CD14-positive monocyte (primary cell): ENCODE results near the gene PRC1. TPM values are rescaled to one million over a fixed set of nuclear protein-coding genes. Genes with fewer than 3 reads are reported as not detected.
A peak's percentile ranks its signal among the peaks of the same experiment; 100 is the strongest.

Experiments used
- DNase-seq, 3 donors: peaks; one replicate each; pipeline ENCODE4 v3.0.0-alpha.2; 2011 to 2022
- H2AFZ ChIP-seq: 2 replicates; pipeline ENCODE4 v1.6.0; 2012; ENCODE audit warnings: mild to moderate bottlenecking, low read depth, low read length, inconsistent platforms; ENCODE audit not compliant: insufficient read depth, poor library complexity, severe bottlenecking
- H3K27ac ChIP-seq, 2 donors: 1 replicate in 1 of 2; 2 replicates in 1 of 2; pipeline ENCODE4 v1.5.1; 2012 to 2013; ENCODE audit warnings: low read length in 2 of 2, control low read depth in 1 of 2, inconsistent platforms in 1 of 2, low read depth in 1 of 2, mild to moderate bottlenecking in 1 of 2
- H3K27me3 ChIP-seq, 2 donors: one replicate each; pipeline versions ENCODE4 v1.6.0 to v1.6.1; 2011 to 2013; ENCODE audit warnings: low read length in 2 of 2; ENCODE audit not compliant: control insufficient read depth in 2 of 2, insufficient read depth in 2 of 2
- H3K36me3 ChIP-seq, 2 donors: replicated peaks in 1 of 2; 1 replicate in 1 of 2; 2 replicates in 1 of 2; pipeline versions ENCODE4 v1.5.1 to v1.6.1; 2012 to 2013; ENCODE audit warnings: low read length in 2 of 2, control low read depth in 1 of 2, inconsistent platforms in 1 of 2, mild to moderate bottlenecking in 1 of 2; ENCODE audit not compliant: insufficient read depth in 2 of 2, control insufficient read depth in 1 of 2
- H3K4me1 ChIP-seq, 2 donors: 1 replicate in 1 of 2; 2 replicates in 1 of 2; pipeline versions ENCODE4 v1.5.1 to v1.6.1; 2012 to 2013; ENCODE audit warnings: low read length in 2 of 2, control low read depth in 1 of 2, inconsistent platforms in 1 of 2, mild to moderate bottlenecking in 1 of 2, moderate library complexity in 1 of 2; ENCODE audit not compliant: insufficient read depth in 2 of 2, control insufficient read depth in 1 of 2
- H3K4me2 ChIP-seq: replicated peaks from 2 replicates; pipeline ENCODE3; 2012; ENCODE audit warnings: low read length, moderate library complexity, mild to moderate bottlenecking; ENCODE audit not compliant: poor library complexity, severe bottlenecking; ENCODE audit errors: extremely low read depth
- H3K4me3 ChIP-seq, 3 experiments: fragments of 200-600 bp in 1 of 3; sonication (generic) in 1 of 3; replicated peaks in 1 of 3; 1 replicate in 2 of 3; 2 replicates in 1 of 3; pipeline ENCODE4 v1.5.1; 2011 to 2013; ENCODE audit warnings: low read length in 3 of 3, mild to moderate bottlenecking in 3 of 3, control low read depth in 2 of 3, low read depth in 2 of 3, inconsistent platforms in 1 of 3, moderate library complexity in 1 of 3
- H3K79me2 ChIP-seq: 2 replicates; pipeline ENCODE4 v1.6.0; 2012; ENCODE audit warnings: mild to moderate bottlenecking, control low read depth, inconsistent platforms, low read length, moderate library complexity; ENCODE audit not compliant: insufficient read depth
- H3K9ac ChIP-seq: 2 replicates; pipeline ENCODE4 v1.6.0; 2017; ENCODE audit warnings: low read length, mild to moderate bottlenecking; ENCODE audit not compliant: insufficient read depth, poor library complexity, severe bottlenecking
- H3K9me3 ChIP-seq, 2 donors: replicated peaks in 1 of 2; 1 replicate in 1 of 2; 2 replicates in 1 of 2; pipeline versions ENCODE4 v1.5.1 to v1.6.1; 2012 to 2013; ENCODE audit warnings: low read length in 2 of 2, control low read depth in 1 of 2; ENCODE audit not compliant: control insufficient read depth in 1 of 2, insufficient read depth in 1 of 2
- H4K20me1 ChIP-seq: 2 replicates; pipeline ENCODE4 v1.6.0; 2012; ENCODE audit warnings: mild to moderate bottlenecking, low read length, control low read depth, moderate library complexity; ENCODE audit not compliant: insufficient read depth
- H3K27ac Mint-ChIP-seq, 7 donors: one replicate each; pipeline ENCODE4 v1.8.0; 2020; ENCODE audit warnings: mild to moderate bottlenecking in 7 of 7, mixed read lengths in 7 of 7, moderate library complexity in 6 of 7, inconsistent platforms in 2 of 7
- H3K27me3 Mint-ChIP-seq, 3 donors: one replicate each; pipeline ENCODE4 v1.8.0; 2021 to 2022; ENCODE audit warnings: low read depth in 3 of 3, mild to moderate bottlenecking in 3 of 3, mixed read lengths in 3 of 3, moderate library complexity in 3 of 3, inconsistent platforms in 1 of 3
- H3K36me3 Mint-ChIP-seq, 2 donors: one replicate each; pipeline ENCODE4 v1.8.0; 2020; ENCODE audit warnings: mixed read lengths in 2 of 2, inconsistent platforms in 1 of 2, mild to moderate bottlenecking in 1 of 2
- H3K4me1 Mint-ChIP-seq: one replicate; pipeline ENCODE4 v1.8.0; 2020; ENCODE audit warnings: mild to moderate bottlenecking, mixed read lengths
- H3K4me3 Mint-ChIP-seq, 2 donors: one replicate each; pipeline ENCODE4 v1.8.0; 2020; ENCODE audit warnings: mild to moderate bottlenecking in 2 of 2, mixed read lengths in 2 of 2, moderate library complexity in 1 of 2
- H3K9me3 Mint-ChIP-seq, 7 donors: one replicate each; pipeline ENCODE4 v1.8.0; 2020 to 2022; ENCODE audit warnings: mixed read lengths in 7 of 7, mild to moderate bottlenecking in 6 of 7, moderate library complexity in 6 of 7, inconsistent platforms in 2 of 7
- WGBS: methylation state at CpG from one replicate; pipeline ENCODE4 v1.1.5; 2013; ENCODE audit warnings: missing lambda C conversion rate; ENCODE audit not compliant: insufficient coverage; 5-methylcytosine and 5-hydroxymethylcytosine counted together
- intact Hi-C, 2 donors: fragments of 100-400 bp; cut with micrococcal nuclease; formaldehyde crosslinking; loops; one replicate each; pipeline versions ENCODE4 v1.15.0 to v1.15.1; 2023
- polyA plus RNA-seq, 3 donors: library from polyadenylated mRNA; depleted of rRNA in 1 of 3; unstranded in 2 of 3; stranded (reverse) in 1 of 3; fragments of 300-500 nt in 2 of 3; fragments of >200 nt in 1 of 3; fragmentation: Illumina TruSeq in 2 of 3; gene quantifications; 1 replicate in 2 of 3; 2 replicates in 1 of 3; pipeline ENCODE4 v1.2.3, GENCODE V29; 2012 to 2021
- TF ChIP-seq, protein P1 (sequence below): fragments of 200-600 bp; IDR thresholded peaks from one replicate; pipeline ENCODE4 v1.8.0; 2022; ENCODE audit warnings: antibody characterized with exemption, mild to moderate bottlenecking

The PRC1 gene
- polyA plus RNA-seq, 3 donors, result 1.6 to 6.9 (median 2.0) TPM

DNA sequence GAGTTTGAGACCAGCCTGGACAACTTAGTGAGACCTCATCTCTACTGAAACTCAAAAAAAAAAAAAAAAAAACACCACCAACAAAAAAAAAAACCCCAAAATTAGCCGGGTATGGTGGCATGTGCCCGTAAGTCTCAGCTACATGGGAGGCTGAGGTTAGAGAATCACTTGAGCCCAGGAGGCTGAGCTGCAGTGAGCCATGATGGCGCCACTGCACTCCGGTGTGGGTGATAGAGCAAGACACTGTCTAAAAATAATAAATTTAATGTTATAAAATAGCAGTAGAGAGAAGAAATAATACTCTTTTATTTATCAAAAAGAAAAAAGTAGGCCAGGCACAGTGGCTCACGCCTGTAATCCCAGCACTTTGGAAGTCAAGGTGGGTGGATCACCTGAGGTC lies 22.2 kb downstream of the PRC1 start:
- Mint-ChIP-seq H3K27ac (no peak overlapping the region), H3K4me3 (no peak overlapping the region), H3K4me1 (no peaks in the 10 kb centered on the region), H3K9me3 (no peaks in the 10 kb centered on the region), H3K36me3 (peaks cover 62 to 81% of the 10 kb centered on the region in 2 donors), H3K27me3 (no peaks in the 10 kb centered on the region)
- no peak for DNase-seq
- TF ChIP-seq, protein P1, sequence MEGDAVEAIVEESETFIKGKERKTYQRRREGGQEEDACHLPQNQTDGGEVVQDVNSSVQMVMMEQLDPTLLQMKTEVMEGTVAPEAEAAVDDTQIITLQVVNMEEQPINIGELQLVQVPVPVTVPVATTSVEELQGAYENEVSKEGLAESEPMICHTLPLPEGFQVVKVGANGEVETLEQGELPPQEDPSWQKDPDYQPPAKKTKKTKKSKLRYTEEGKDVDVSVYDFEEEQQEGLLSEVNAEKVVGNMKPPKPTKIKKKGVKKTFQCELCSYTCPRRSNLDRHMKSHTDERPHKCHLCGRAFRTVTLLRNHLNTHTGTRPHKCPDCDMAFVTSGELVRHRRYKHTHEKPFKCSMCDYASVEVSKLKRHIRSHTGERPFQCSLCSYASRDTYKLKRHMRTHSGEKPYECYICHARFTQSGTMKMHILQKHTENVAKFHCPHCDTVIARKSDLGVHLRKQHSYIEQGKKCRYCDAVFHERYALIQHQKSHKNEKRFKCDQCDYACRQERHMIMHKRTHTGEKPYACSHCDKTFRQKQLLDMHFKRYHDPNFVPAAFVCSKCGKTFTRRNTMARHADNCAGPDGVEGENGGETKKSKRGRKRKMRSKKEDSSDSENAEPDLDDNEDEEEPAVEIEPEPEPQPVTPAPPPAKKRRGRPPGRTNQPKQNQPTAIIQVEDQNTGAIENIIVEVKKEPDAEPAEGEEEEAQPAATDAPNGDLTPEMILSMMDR, result no peak
- Histone ChIP-seq H3K4me1 (no peaks in the 10 kb centered on the region), H3K4me3 (no peak overlapping the region), H3K9ac (no peak overlapping the region), H2AFZ (no peak overlapping the region), H3K27ac (no peak overlapping the region), H3K36me3 (peaks cover 63 to 93% of the 10 kb centered on the region in 2 donors), H3K4me2 (no peak overlapping the region), H3K9me3 (no peaks in the 10 kb centered on the region), H4K20me1 (no peaks in the 10 kb centered on the region), H3K79me2 (no peaks in the 10 kb centered on the region), H3K27me3 (no peaks in the 10 kb centered on the region)
- no CpG with 5 or more reads among the region's 5 CpGs for WGBS
- intact Hi-C loops, result no loop called here

DNA sequence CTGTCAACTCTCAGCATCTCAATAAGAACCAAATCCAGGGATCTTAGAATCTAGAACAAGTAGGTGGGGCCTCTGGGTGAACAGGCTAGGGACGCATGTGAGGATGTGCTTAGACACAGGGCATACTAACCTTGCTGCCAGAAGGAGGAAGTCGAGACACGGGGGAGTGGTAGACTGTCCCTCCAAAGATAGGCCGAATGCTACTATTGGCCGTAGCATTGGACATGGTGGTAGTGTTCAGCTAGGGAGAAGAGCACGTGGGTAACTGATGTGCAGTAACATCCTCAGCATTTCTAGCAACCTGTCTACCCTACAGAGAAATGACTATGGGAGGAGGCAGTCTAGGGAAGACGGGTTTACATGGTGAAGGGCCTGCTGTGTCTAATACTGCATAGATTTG lies 24.1 kb downstream of the PRC1 start:
- DNase-seq, result no peak
- no peaks in the 10 kb centered on the region for H3K27me3 Mint-ChIP-seq
- Histone ChIP-seq H3K9ac (no peak overlapping the region), H3K27ac (no peak overlapping the region), H4K20me1 (no peaks in the 10 kb centered on the region), H2AFZ (no peak overlapping the region), H3K4me2 (no peak overlapping the region), H3K4me1 (no peaks in the 10 kb centered on the region), H3K79me2 (no peaks in the 10 kb centered on the region), H3K36me3 (peaks cover 63 to 93% of the 10 kb centered on the region in 2 donors), H3K9me3 (no peaks in the 10 kb centered on the region), H3K27me3 (no peaks in the 10 kb centered on the region), H3K4me3 (no peak overlapping the region)
- TF ChIP-seq, protein P1, result no peak
- WGBS, result 95% methylated on average over 3 of the region's 7 CpGs
- no peaks in the 10 kb centered on the region for H3K9me3 Mint-ChIP-seq
- H3K27ac Mint-ChIP-seq, result peak overlapping the region in 2 of 7 donors; percentile 11 to 18
- H3K4me3 Mint-ChIP-seq, result no peak overlapping the region
- peaks cover 73 to 81% of the 10 kb centered on the region in 2 donors for H3K36me3 Mint-ChIP-seq
- intact Hi-C loops, result no loop called here
- no peaks in the 10 kb centered on the region for H3K4me1 Mint-ChIP-seq
